Fibroblast of upper back skin (primary cell): ENCODE data around the gene CA10.

Experiments
- DNase-seq: peaks from one replicate; pipeline ENCODE4 v3.0.0-alpha.2; 2013

CA10 gene

GRCh38 chr17:51668155-51668962 lies 490.2 kb downstream of the CA10 start:
- DNase-seq, result no peak

GRCh38 chr17:51667706-51668083 lies 490.8 kb downstream of the CA10 start:
- DNase-seq, result no peak

- DNase-seq, result no peak
Measured at GRCh38 chr17:51666971-51667705, 491.4 kb downstream of the CA10 start.

- DNase-seq, result no peak
Measured at GRCh38 chr17:51662204-51663056, 496.1 kb downstream of the CA10 start.

- DNase-seq, result no peak
Measured at GRCh38 chr17:51661403-51661802, 497.1 kb downstream of the CA10 start.

- no peak for DNase-seq
Measured at GRCh38 chr17:51660266-51660665, 498.2 kb downstream of the CA10 start.

GRCh38 chr17:51657224-51657623 lies 501.3 kb downstream of the CA10 start:
- DNase-seq, result no peak

GRCh38 chr17:51653878-51654277 lies 504.6 kb downstream of the CA10 start:
- no peak for DNase-seq

- no peak for DNase-seq
Measured at GRCh38 chr17:51652529-51652928, 506.0 kb downstream of the CA10 start.

GRCh38 chr17:51651513-51652298 lies 506.8 kb downstream of the CA10 start:
- DNase-seq, result no peak

GRCh38 chr17:51650772-51651171 lies 507.7 kb downstream of the CA10 start:
- DNase-seq, result no peak

- DNase-seq, result no peak
Measured at GRCh38 chr17:51650202-51650601, 508.3 kb downstream of the CA10 start.

- DNase-seq, result peak; percentile 1
Measured at GRCh38 chr17:51647826-51648225, 510.7 kb downstream of the CA10 start.

GRCh38 chr17:51647067-51647466 lies 511.4 kb downstream of the CA10 start:
- DNase-seq, result no peak

GRCh38 chr17:51646539-51646938 lies 512.0 kb downstream of the CA10 start:
- no peak for DNase-seq

- DNase-seq, result no peak
Measured at GRCh38 chr17:51645056-51645455, 513.5 kb downstream of the CA10 start.

GRCh38 chr17:51643702-51644490 lies 514.6 kb downstream of the CA10 start:
- no peak for DNase-seq

- DNase-seq, result no peak
Measured at GRCh38 chr17:51642029-51642428, 516.5 kb downstream of the CA10 start.

GRCh38 chr17:51640108-51640622 lies 518.3 kb downstream of the CA10 start:
- DNase-seq, result no peak

GRCh38 chr17:51638971-51639370 lies 519.5 kb downstream of the CA10 start:
- no peak for DNase-seq

GRCh38 chr17:51636291-51636690 lies 522.2 kb downstream of the CA10 start:
- DNase-seq, result no peak
